OCI-LY7 (cell line): ENCODE data around the gene PPP1R9B. TPM values are rescaled to one million over a fixed set of nuclear protein-coding genes. Genes with fewer than 3 reads are reported as not detected.

ENCODE experiments used
- BruUV-seq: library from RNA; stranded (reverse); fragments of 400-500 nt; replicated peaks from 2 replicates; lab custom pipeline; 2021; lab: Mats Ljungman, UMichigan
- CTCF ChIA-PET: fragments of 300-600 bp; sonication (Branson Sonifier 250); formaldehyde crosslinking; loops from one replicate; lab custom pipeline; 2022; ENCODE audit warnings: antibody characterized with exemption; ENCODE audit not compliant: unreplicated experiment; lab: Charles Lee
- POLR2A ChIA-PET: fragments of 300-600 bp; sonication (Branson Sonifier 250); formaldehyde crosslinking; loops from one replicate; lab custom pipeline; 2022; ENCODE audit warnings: antibody characterized with exemption; lab: Charles Lee
- DNase-seq: peaks from one replicate; pipeline ENCODE4 v3.0.0-alpha.2; 2015; ENCODE audit warnings: low spot score
- H2AFZ ChIP-seq: fragments of 200-600 bp; sonication (generic), shearing (Covaris generic); 2 replicates; pipeline ENCODE4 v1.6.1; 2014; ENCODE audit warnings: mild to moderate bottlenecking, antibody characterized with exemption, low read length, moderate library complexity
- H3K27ac ChIP-seq: fragments of 200-600 bp; sonication (generic); 2 replicates; pipeline ENCODE4 v1.5.1; 2014; ENCODE audit warnings: mixed run types, low read depth, mild to moderate bottlenecking, moderate library complexity, low read length, inconsistent platforms; ENCODE audit not compliant: poor library complexity, severe bottlenecking
- H3K36me3 ChIP-seq: fragments of 200-600 bp; sonication (generic); 2 replicates; pipeline ENCODE4 v1.6.1; 2014; ENCODE audit warnings: mild to moderate bottlenecking, antibody characterized with exemption, low read length, moderate library complexity, mixed read lengths; ENCODE audit not compliant: insufficient read depth
- H3K4me1 ChIP-seq: fragments of 200-600 bp; sonication (generic); 2 replicates; pipeline ENCODE4 v1.5.1; 2014; ENCODE audit warnings: mild to moderate bottlenecking, low read length; ENCODE audit not compliant: insufficient read depth, poor library complexity, severe bottlenecking
- H3K4me2 ChIP-seq: fragments of 200-600 bp; sonication (generic); 2 replicates; pipeline ENCODE4 v1.6.1; 2014; ENCODE audit warnings: mild to moderate bottlenecking, low read length
- H3K4me3 ChIP-seq: fragments of 200-600 bp; sonication (generic); 2 replicates; pipeline ENCODE4 v1.5.1; 2014; ENCODE audit warnings: mild to moderate bottlenecking, low read depth, low read length; ENCODE audit not compliant: poor library complexity, severe bottlenecking
- H3K79me2 ChIP-seq: fragments of 200-600 bp; sonication (generic); 2 replicates; pipeline ENCODE4 v1.6.1; 2016; ENCODE audit warnings: low read depth, mild to moderate bottlenecking, low read length, moderate library complexity, mixed read lengths; ENCODE audit not compliant: insufficient read depth
- H3K9me2 ChIP-seq: fragments of 200-600 bp; sonication (generic); 2 replicates; pipeline ENCODE4 v1.6.1; 2016; ENCODE audit warnings: mild to moderate bottlenecking, low read length, mixed read lengths; ENCODE audit not compliant: insufficient read depth
- H3K9me3 ChIP-seq: fragments of 200-600 bp; sonication (generic); 2 replicates; pipeline ENCODE4 v1.6.1; 2014; ENCODE audit warnings: mild to moderate bottlenecking, mixed run types, low read length, mixed read lengths
- H4K20me1 ChIP-seq: fragments of 200-600 bp; sonication (generic); 2 replicates; pipeline ENCODE4 v1.6.1; 2014; ENCODE audit warnings: mild to moderate bottlenecking, antibody characterized with exemption, low read length, moderate library complexity, mixed read lengths; ENCODE audit not compliant: insufficient read depth
- CTCF ChIP-seq: fragments of 200-600 bp; sonication (generic); conservative IDR thresholded peaks from 2 replicates; pipeline ENCODE4 v1.5.1; 2014; ENCODE audit warnings: mild to moderate bottlenecking, antibody characterized with exemption, low read length, moderate library complexity, mixed read lengths
- EZH2phosphoT487 ChIP-seq: fragments of 200-600 bp; sonication (generic); IDR thresholded peaks from 2 replicates; pipeline ENCODE4 v1.6.1; 2018; ENCODE audit warnings: low read depth, borderline replicate concordance, mild to moderate bottlenecking, mixed run types, antibody characterized with exemption, low read length, moderate library complexity, mixed read lengths
- intact Hi-C: fragments of 100-400 bp; cut with micrococcal nuclease; formaldehyde crosslinking; loops from one replicate; pipeline ENCODE4 v1.10.0; 2022; ENCODE audit not compliant: unreplicated experiment
- total RNA-seq, 2 experiments: library from RNA; depleted of rRNA in 1 of 2; stranded (reverse); fragments of >200 nt in 1 of 2; shearing (Covaris generic) in 1 of 2; gene quantifications; 2 replicates each; pipeline ENCODE4 v1.2.3, GENCODE V29; 2014 to 2022

The PPP1R9B gene
- total RNA-seq, 2 experiments from 2014 or later, result 45.3 to 87.0 TPM

- no peak overlapping the region for H3K4me2 ChIP-seq
These were observed 19.5 kb upstream of the PPP1R9B start for GRCh38 chr17:50169881-50170459.

GRCh38 chr17:50169121-50169764, 18.8 kb upstream of the PPP1R9B start:
- Histone ChIP-seq H2AFZ (peak overlapping the region; percentile 96), H3K9me2 (no peaks in the 10 kb centered on the region), H3K27ac (no peak overlapping the region), H3K9me3 (no peaks in the 10 kb centered on the region), H4K20me1 (no peaks in the 10 kb centered on the region), H3K4me1 (peaks cover 17% of the 10 kb centered on the region), H3K36me3 (no peaks in the 10 kb centered on the region), H3K79me2 (no peaks in the 10 kb centered on the region), H3K4me3 (peak overlapping the region; percentile 64), H3K4me2 (peak overlapping the region; percentile 69)
- ChIA-PET POLR2A (interaction anchor here (0.6 to 0.8 kb wide), 2 partner anchors 28 to 68 kb away, joined by 3 read pairs; no protein-coding TSS in a partner anchor), CTCF (interaction anchor here (0.6 to 1.5 kb wide), 8 partner anchors 8 to 75 kb away, joined by 3 to 9 read pairs (median 4); no protein-coding TSS in a partner anchor)
- no TSS peak for BruUV-seq
- intact Hi-C loops, result loop anchor here (1.0 kb wide), 3 partner anchors 29 to 128 kb away; no protein-coding TSS in a partner anchor
- TF ChIP-seq EZH2phosphoT487 (no peak), CTCF (peak; percentile 92)
- peak; percentile 84 for DNase-seq

More at GRCh38 chr17:50169881-50170459, 19.5 kb upstream of the PPP1R9B start:
- H4K20me1 ChIP-seq, result no peaks in the 10 kb centered on the region
- DNase-seq, result no peak
- no peaks in the 10 kb centered on the region for H3K36me3 ChIP-seq
- intact Hi-C loops, result loop anchor here (1.0 kb wide), 3 partner anchors 28 to 127 kb away; no protein-coding TSS in a partner anchor
- H2AFZ ChIP-seq, result no peak overlapping the region
- H3K9me3 ChIP-seq, result no peaks in the 10 kb centered on the region
- ChIA-PET CTCF (interaction anchor here (0.8 to 1.5 kb wide), 7 partner anchors 8 to 76 kb away, joined by 3 to 9 read pairs (median 4); no protein-coding TSS in a partner anchor), POLR2A (interaction anchor here (0.6 to 0.8 kb wide), 2 partner anchors 27 to 67 kb away, joined by 3 read pairs; no protein-coding TSS in a partner anchor)
- TF ChIP-seq CTCF, result no peak
- no peak for TF ChIP-seq EZH2phosphoT487
- peaks cover 17% of the 10 kb centered on the region for H3K4me1 ChIP-seq
- no TSS peak for BruUV-seq
- H3K27ac ChIP-seq, result no peak overlapping the region
- no peak overlapping the region for H3K4me3 ChIP-seq
- H3K79me2 ChIP-seq, result no peaks in the 10 kb centered on the region
- no peaks in the 10 kb centered on the region for H3K9me2 ChIP-seq
